ENCODE data around the gene RAD51B. TPM values are rescaled to one million over a fixed set of nuclear protein-coding genes. Genes with fewer than 3 reads are reported as not detected.
A peak's percentile ranks its signal among the peaks of the same experiment; 100 is the strongest.
"Not testable (repeated sequence)": the region's sequence is repeated elsewhere in the genome, so short reads cannot be mapped to it uniquely, and the experiment has no call there.

Gene RAD51B
- polyA plus RNA-seq, 1 donor (not counting 4 experiments of a cell fraction or from before 2014, with no cell fraction given) = 13.3 TPM

DNA sequence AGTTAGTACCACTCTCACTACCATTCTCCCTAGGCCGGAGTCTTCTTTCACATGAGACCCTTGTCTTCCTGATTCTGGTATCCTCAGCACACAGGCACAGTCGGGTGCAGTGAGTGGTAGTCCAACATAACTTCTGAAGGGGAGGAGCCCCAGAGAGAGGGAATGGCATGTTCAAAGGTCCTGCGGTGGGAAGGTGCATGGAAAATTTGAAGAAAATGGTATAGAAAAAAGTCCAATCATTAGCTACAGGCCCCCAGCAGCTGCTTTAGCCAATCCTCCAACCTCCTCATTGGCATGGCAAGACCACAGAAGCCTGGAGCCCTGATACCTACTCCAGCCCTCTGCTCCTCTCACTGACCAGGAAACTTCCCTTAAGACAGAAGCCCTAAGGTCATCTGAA is 876.7 kb downstream of the RAD51B start:
- Histone ChIP-seq H3K27ac (ENCODE audit: control insufficient read depth, insufficient read depth, low read length) (peak overlapping the region; percentile 98), H3K79me2 (ENCODE audit: control insufficient read depth, insufficient read depth, low read length) (no peaks in the 10 kb centered on the region), H3K9ac (ENCODE audit: control insufficient read depth, extremely low read depth, insufficient read depth, low read length) (peak overlapping the region; percentile 61), H3K9me1 (ENCODE audit: control insufficient read depth, extremely low read depth, insufficient read depth, low read length) (no peaks in the 10 kb centered on the region), H3K36me3 (ENCODE audit: control insufficient read depth in 2 of 2, extremely low read depth in 1 of 2, insufficient read depth in 2 of 2, low read length in 2 of 2) (no peaks in the 10 kb centered on the region), H2AFZ (ENCODE audit: control insufficient read depth, low read length) (no peak overlapping the region), H4K20me1 (ENCODE audit: control insufficient read depth, extremely low read depth, insufficient read depth, low read length) (no peaks in the 10 kb centered on the region), H3K4me1 (ENCODE audit: control insufficient read depth, extremely low read depth, insufficient read depth, low read length) (peaks cover 29% of the 10 kb centered on the region), H3K4me2 (ENCODE audit: control insufficient read depth, extremely low read depth, insufficient read depth, low read depth, low read length) (peak overlapping the region; percentile 38), H3K27me3 (ENCODE audit: control insufficient read depth, extremely low read depth, insufficient read depth, low read length) (no peaks in the 10 kb centered on the region), H3K9me3 (ENCODE audit: control insufficient read depth, low read depth, low read length) (peaks cover 4% of the 10 kb centered on the region), H3K4me3 (ENCODE audit: control insufficient read depth in 2 of 3, extremely low read depth in 1 of 3, insufficient read depth in 2 of 3, low read depth in 1 of 3, low read length in 3 of 3) (no peak overlapping the region)
- DNase-seq (ENCODE audit: low read depth, low spot score) (no peak), FAIRE-seq (no peak)
- no peak for TF ChIP-seq EZH2 (IDR thresholded peaks at IDR 0.05; ENCODE audit: low read length)
- TF ChIP-seq CTCF (optimal IDR thresholded peaks at IDR 0.05 in 1 of 3, IDR thresholded peaks at IDR 0.05 in 1 of 3, conservative IDR thresholded peaks at IDR 0.05 in 1 of 3; ENCODE audit: extremely low read depth in 1 of 3, insufficient read depth in 2 of 3, low read length in 3 of 3) = no peak
- dilution Hi-C loops (cut with MboI; ENCODE audit: extremely low pct_ligation_motif_present, low sequenced_read_pairs) = no loop called here

GRCh38 chr14:68696721-68697495 is 877.3 kb downstream of the RAD51B start:
- H3K36me3 ChIP-seq (ENCODE audit: control insufficient read depth in 2 of 2, extremely low read depth in 1 of 2, insufficient read depth in 2 of 2, low read length in 2 of 2) = no peaks in the 10 kb centered on the region
- H3K4me1 ChIP-seq (ENCODE audit: control insufficient read depth, extremely low read depth, insufficient read depth, low read length) = peaks cover 29% of the 10 kb centered on the region
- dilution Hi-C loops (cut with MboI; ENCODE audit: extremely low pct_ligation_motif_present, low sequenced_read_pairs) = no loop called here
- no peak overlapping the region for H2AFZ ChIP-seq (ENCODE audit: control insufficient read depth, low read length)
- H3K4me2 ChIP-seq (ENCODE audit: control insufficient read depth, extremely low read depth, insufficient read depth, low read depth, low read length) = no peak overlapping the region
- H3K79me2 ChIP-seq (ENCODE audit: control insufficient read depth, insufficient read depth, low read length) = no peaks in the 10 kb centered on the region
- H4K20me1 ChIP-seq (ENCODE audit: control insufficient read depth, extremely low read depth, insufficient read depth, low read length) = no peaks in the 10 kb centered on the region
- TF ChIP-seq EZH2 (IDR thresholded peaks at IDR 0.05; ENCODE audit: low read length) = no peak
- TF ChIP-seq CTCF (optimal IDR thresholded peaks at IDR 0.05 in 1 of 3, IDR thresholded peaks at IDR 0.05 in 1 of 3, conservative IDR thresholded peaks at IDR 0.05 in 1 of 3; ENCODE audit: extremely low read depth in 1 of 3, insufficient read depth in 2 of 3, low read length in 3 of 3) = no peak
- DNase-seq (ENCODE audit: low read depth, low spot score) (no peak), FAIRE-seq (peak; percentile 23)
- peak overlapping the region; percentile 98 for H3K27ac ChIP-seq (ENCODE audit: control insufficient read depth, insufficient read depth, low read length)
- no peaks in the 10 kb centered on the region for H3K9me1 ChIP-seq (ENCODE audit: control insufficient read depth, extremely low read depth, insufficient read depth, low read length)
- H3K27me3 ChIP-seq (ENCODE audit: control insufficient read depth, extremely low read depth, insufficient read depth, low read length) = no peaks in the 10 kb centered on the region
- H3K4me3 ChIP-seq (ENCODE audit: control insufficient read depth in 2 of 3, extremely low read depth in 1 of 3, insufficient read depth in 2 of 3, low read depth in 1 of 3, low read length in 3 of 3) = no peak overlapping the region
- peaks cover 4% of the 10 kb centered on the region for H3K9me3 ChIP-seq (ENCODE audit: control insufficient read depth, low read depth, low read length)
- no peak overlapping the region for H3K9ac ChIP-seq (ENCODE audit: control insufficient read depth, extremely low read depth, insufficient read depth, low read length)

GRCh38 chr14:68698773-68699172 is 879.2 kb downstream of the RAD51B start:
- H3K9me1 ChIP-seq (ENCODE audit: control insufficient read depth, extremely low read depth, insufficient read depth, low read length); H3K9me3 ChIP-seq (ENCODE audit: control insufficient read depth, low read depth, low read length); H3K9ac ChIP-seq (ENCODE audit: control insufficient read depth, extremely low read depth, insufficient read depth, low read length); DNase-seq (ENCODE audit: low read depth, low spot score); H4K20me1 ChIP-seq (ENCODE audit: control insufficient read depth, extremely low read depth, insufficient read depth, low read length); H3K79me2 ChIP-seq (ENCODE audit: control insufficient read depth, insufficient read depth, low read length); H3K27me3 ChIP-seq (ENCODE audit: control insufficient read depth, extremely low read depth, insufficient read depth, low read length); H3K27ac ChIP-seq (ENCODE audit: control insufficient read depth, insufficient read depth, low read length); dilution Hi-C loops (cut with MboI; ENCODE audit: extremely low pct_ligation_motif_present, low sequenced_read_pairs); H3K4me3 ChIP-seq (ENCODE audit: control insufficient read depth in 2 of 3, extremely low read depth in 1 of 3, insufficient read depth in 2 of 3, low read depth in 1 of 3, low read length in 3 of 3); H3K4me2 ChIP-seq (ENCODE audit: control insufficient read depth, extremely low read depth, insufficient read depth, low read depth, low read length); H2AFZ ChIP-seq (ENCODE audit: control insufficient read depth, low read length); FAIRE-seq; H3K36me3 ChIP-seq (ENCODE audit: control insufficient read depth in 2 of 2, extremely low read depth in 1 of 2, insufficient read depth in 2 of 2, low read length in 2 of 2): not testable (repeated sequence)
- peaks cover 41% of the 10 kb centered on the region for H3K4me1 ChIP-seq (ENCODE audit: control insufficient read depth, extremely low read depth, insufficient read depth, low read length)

All from keratinocyte (primary cell).